DOHH2 (cell line): ENCODE data around the gene MRPL3.

Source experiments
- H3F3A ChIP-seq: fragments of 200-600 bp; sonication (generic), shearing (Covaris generic); 2 replicates; pipeline ENCODE4 v1.6.0; 2016; ENCODE audit warnings: antibody characterized with exemption, mild to moderate bottlenecking; ENCODE audit not compliant: control insufficient read depth, insufficient read depth
- H3K27ac ChIP-seq: fragments of 200-600 bp; sonication (generic); 2 replicates; pipeline ENCODE4 v1.5.1; 2014; ENCODE audit warnings: low read depth, mild to moderate bottlenecking, low read length, moderate library complexity
- H3K27me3 ChIP-seq: fragments of 200-600 bp; sonication (generic); 2 replicates; pipeline ENCODE4 v1.6.1; 2014; ENCODE audit warnings: mild to moderate bottlenecking, low read length, mixed read lengths; ENCODE audit not compliant: control insufficient read depth
- H3K36me3 ChIP-seq: fragments of 200-600 bp; sonication (generic); 2 replicates; pipeline ENCODE4 v1.6.1; 2014; ENCODE audit warnings: mild to moderate bottlenecking, low read length, moderate library complexity, mixed read lengths; ENCODE audit not compliant: control insufficient read depth
- H3K4me1 ChIP-seq: fragments of 200-600 bp; sonication (generic); 2 replicates; pipeline ENCODE4 v1.6.1; 2014; ENCODE audit warnings: mild to moderate bottlenecking, low read length, mixed read lengths; ENCODE audit not compliant: control insufficient read depth
- H3K4me2 ChIP-seq: fragments of 200-600 bp; sonication (generic); 2 replicates; pipeline ENCODE4 v1.6.0; 2014; ENCODE audit warnings: mild to moderate bottlenecking, low read length, moderate library complexity
- H3K4me3 ChIP-seq: fragments of 200-600 bp; sonication (generic); 2 replicates; pipeline ENCODE4 v1.5.1; 2014; ENCODE audit warnings: mild to moderate bottlenecking, low read length, mixed read lengths
- H3K79me2 ChIP-seq: fragments of 200-600 bp; sonication (generic); 2 replicates; pipeline ENCODE4 v1.6.1; 2014; ENCODE audit warnings: mild to moderate bottlenecking, low read length, mixed read lengths; ENCODE audit not compliant: control insufficient read depth
- H3K9me2 ChIP-seq: fragments of 200-600 bp; sonication (generic); replicated peaks from 2 replicates; pipeline ENCODE4 v1.6.1; 2014; ENCODE audit warnings: mild to moderate bottlenecking, low read length, mixed read lengths; ENCODE audit not compliant: control insufficient read depth
- H3K9me3 ChIP-seq: fragments of 200-600 bp; sonication (generic); 2 replicates; pipeline ENCODE4 v1.6.1; 2014; ENCODE audit warnings: antibody characterized with exemption, low read length, mixed read lengths; ENCODE audit not compliant: control insufficient read depth, insufficient read depth
- H4K20me1 ChIP-seq: fragments of 200-600 bp; sonication (generic); 2 replicates; pipeline ENCODE4 v1.6.0; 2014; ENCODE audit warnings: low read depth, mild to moderate bottlenecking, antibody characterized with exemption, low read length, moderate library complexity; ENCODE audit not compliant: control insufficient read depth, insufficient read depth
- EZH2phosphoT487 ChIP-seq: fragments of 200-600 bp; sonication (generic); IDR thresholded peaks from 2 replicates; pipeline ENCODE4 v1.6.1; 2017; ENCODE audit warnings: borderline replicate concordance, mild to moderate bottlenecking, antibody characterized with exemption, low read length, moderate library complexity, mixed read lengths
- TF ChIP-seq, protein P1 (sequence below): fragments of 200-600 bp; sonication (generic); IDR thresholded peaks from one replicate; pipeline ENCODE4 v1.5.1; 2014; ENCODE audit warnings: antibody characterized with exemption, mild to moderate bottlenecking, low read depth, low read length; ENCODE audit not compliant: poor library complexity, severe bottlenecking

The MRPL3 gene

DNA sequence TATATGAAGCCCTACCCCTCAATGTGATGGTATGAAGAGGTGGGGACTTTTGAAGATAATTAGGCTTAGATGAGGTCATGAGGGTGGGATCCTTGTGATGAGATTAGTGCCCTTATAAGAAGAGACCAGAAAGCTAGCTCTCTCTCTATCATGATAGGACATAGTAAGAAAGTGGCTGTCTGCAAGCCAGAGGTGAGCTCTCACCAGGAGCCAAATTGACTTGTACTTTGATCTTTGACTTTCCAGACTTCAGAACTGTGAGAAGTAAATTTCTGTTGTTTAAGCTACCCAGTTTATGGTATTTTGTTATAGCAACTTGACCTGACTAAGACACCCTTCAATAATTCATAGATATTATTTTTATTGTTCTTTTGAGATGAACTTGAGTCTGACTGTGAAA lies 29.9 kb upstream of the MRPL3 start:
- Histone ChIP-seq H3K4me1 (no peaks in the 10 kb centered on the region), H3K27ac (no peak overlapping the region), H3F3A (no peaks in the 10 kb centered on the region), H4K20me1 (no peaks in the 10 kb centered on the region), H3K9me3 (no peaks in the 10 kb centered on the region), H3K9me2 (no peaks in the 10 kb centered on the region), H3K4me2 (no peak overlapping the region), H3K79me2 (no peaks in the 10 kb centered on the region), H3K27me3 (no peaks in the 10 kb centered on the region), H3K4me3 (no peak overlapping the region), H3K36me3 (no peaks in the 10 kb centered on the region)
- TF ChIP-seq, protein P1, sequence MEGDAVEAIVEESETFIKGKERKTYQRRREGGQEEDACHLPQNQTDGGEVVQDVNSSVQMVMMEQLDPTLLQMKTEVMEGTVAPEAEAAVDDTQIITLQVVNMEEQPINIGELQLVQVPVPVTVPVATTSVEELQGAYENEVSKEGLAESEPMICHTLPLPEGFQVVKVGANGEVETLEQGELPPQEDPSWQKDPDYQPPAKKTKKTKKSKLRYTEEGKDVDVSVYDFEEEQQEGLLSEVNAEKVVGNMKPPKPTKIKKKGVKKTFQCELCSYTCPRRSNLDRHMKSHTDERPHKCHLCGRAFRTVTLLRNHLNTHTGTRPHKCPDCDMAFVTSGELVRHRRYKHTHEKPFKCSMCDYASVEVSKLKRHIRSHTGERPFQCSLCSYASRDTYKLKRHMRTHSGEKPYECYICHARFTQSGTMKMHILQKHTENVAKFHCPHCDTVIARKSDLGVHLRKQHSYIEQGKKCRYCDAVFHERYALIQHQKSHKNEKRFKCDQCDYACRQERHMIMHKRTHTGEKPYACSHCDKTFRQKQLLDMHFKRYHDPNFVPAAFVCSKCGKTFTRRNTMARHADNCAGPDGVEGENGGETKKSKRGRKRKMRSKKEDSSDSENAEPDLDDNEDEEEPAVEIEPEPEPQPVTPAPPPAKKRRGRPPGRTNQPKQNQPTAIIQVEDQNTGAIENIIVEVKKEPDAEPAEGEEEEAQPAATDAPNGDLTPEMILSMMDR: no peak
- TF ChIP-seq EZH2phosphoT487: no peak

DNA sequence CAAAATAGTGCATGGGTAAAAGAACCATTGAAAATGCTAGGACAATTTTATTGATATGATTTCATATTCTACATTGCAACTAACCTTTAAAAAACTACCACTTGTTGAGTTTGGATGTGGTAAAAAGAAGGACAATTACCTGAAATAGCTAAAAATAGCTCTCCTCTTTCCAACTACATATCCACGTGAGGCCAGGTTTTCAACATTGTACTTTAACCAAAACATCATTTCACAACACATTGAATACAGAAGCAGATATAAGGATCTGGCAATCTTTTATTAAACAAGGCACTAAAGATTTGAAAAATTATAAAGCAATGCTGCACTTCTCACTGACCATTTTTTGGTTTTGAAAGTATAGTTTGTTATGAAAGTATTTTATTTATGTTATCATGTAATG lies 28.1 kb upstream of the MRPL3 start:
- Histone ChIP-seq H3K27me3 (no peaks in the 10 kb centered on the region), H3F3A (no peaks in the 10 kb centered on the region), H3K27ac (no peak overlapping the region), H3K4me3 (no peak overlapping the region), H4K20me1 (no peaks in the 10 kb centered on the region), H3K36me3 (no peaks in the 10 kb centered on the region), H3K9me2 (no peaks in the 10 kb centered on the region), H3K4me1 (no peaks in the 10 kb centered on the region), H3K4me2 (no peak overlapping the region), H3K9me3 (no peaks in the 10 kb centered on the region), H3K79me2 (no peaks in the 10 kb centered on the region)
- no peak for TF ChIP-seq EZH2phosphoT487
- TF ChIP-seq, protein P1: no peak

DNA sequence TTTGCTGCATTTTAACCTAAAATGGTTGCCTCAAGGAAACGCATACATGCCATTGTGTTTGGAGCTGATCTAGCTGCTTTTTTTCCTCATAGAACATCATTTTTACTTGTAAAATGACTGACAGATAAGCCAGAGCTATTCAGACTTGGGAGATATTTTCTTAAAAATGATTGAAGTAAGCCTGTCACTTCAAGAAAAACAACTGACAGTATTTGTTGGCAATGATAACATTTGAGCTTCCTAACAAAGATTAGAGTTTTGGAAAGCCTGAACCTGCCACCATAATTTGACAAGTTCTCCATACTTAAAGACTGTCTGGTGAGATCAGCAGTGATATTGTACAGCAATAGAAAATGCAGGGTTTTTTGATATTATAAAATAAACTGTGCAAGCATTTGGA lies 27.6 kb upstream of the MRPL3 start:
- no peak overlapping the region for H3K4me2 ChIP-seq
- no peaks in the 10 kb centered on the region for H3K4me1 ChIP-seq
- H3K79me2 ChIP-seq: no peaks in the 10 kb centered on the region
- H3K9me2 ChIP-seq: no peaks in the 10 kb centered on the region
- H3K36me3 ChIP-seq: no peaks in the 10 kb centered on the region
- no peaks in the 10 kb centered on the region for H3F3A ChIP-seq
- H3K4me3 ChIP-seq: no peak overlapping the region
- no peaks in the 10 kb centered on the region for H3K27me3 ChIP-seq
- TF ChIP-seq, protein P1: no peak
- no peak for TF ChIP-seq EZH2phosphoT487
- no peaks in the 10 kb centered on the region for H4K20me1 ChIP-seq
- no peak overlapping the region for H3K27ac ChIP-seq
- no peaks in the 10 kb centered on the region for H3K9me3 ChIP-seq
